Esophagus muscularis mucosa (tissue), 3 donors: Measurements from ENCODE around the gene CLEC16A.

Source experiments
- CTCF ChIP-seq, 3 experiments: fragments of 200-600 bp in 2 of 3; fragments of 450-650 bp in 1 of 3; sonication (generic) in 2 of 3; IDR thresholded peaks; one replicate each; pipeline ENCODE4 v1.5.1; 2017 to 2019; ENCODE audit warnings: antibody characterized with exemption in 3 of 3, mild to moderate bottlenecking in 2 of 3, moderate library complexity in 1 of 3
- POLR2A ChIP-seq: fragments of 450-650 bp; IDR thresholded peaks from one replicate; pipeline ENCODE4 v1.6.1; 2017; ENCODE audit warnings: antibody characterized with exemption, moderate library complexity, mild to moderate bottlenecking, low read depth

GRCh38 chr16:10959161-10959560 is 14.8 kb downstream of the CLEC16A start:
- TF ChIP-seq CTCF (IDR thresholded peaks at IDR 0.05) (no peak), POLR2A (no peak)
